Measurements from ENCODE around the gene UBAC2. TPM values are rescaled to one million over a fixed set of nuclear protein-coding genes. Genes with fewer than 3 reads are reported as not detected.

The UBAC2 gene
- total and polyA plus RNA-seq, 7 donors, result 31.8 to 73.9 (median 47.6) TPM

- H3K36me3 ChIP-seq, result no peaks in the 10 kb centered on the region
- no peak overlapping the region for H3K4me3 ChIP-seq
- no peaks in the 10 kb centered on the region for H3K9me3 ChIP-seq
- intact Hi-C loops (cut with DNase I), result no loop called here
- no peak for TF ChIP-seq EP300 (IDR thresholded peaks at IDR 0.05)
- no peak for TF ChIP-seq CTCF (IDR thresholded peaks at IDR 0.05)
- no peak for TF ChIP-seq POLR2A (IDR thresholded peaks at IDR 0.05)
- no peak for TF ChIP-seq POLR2AphosphoS5 (IDR thresholded peaks at IDR 0.05)
- H3K27ac ChIP-seq, result no peak overlapping the region
- no peaks in the 10 kb centered on the region for H3K27me3 ChIP-seq
- DNase-seq, result no peak
- H3K4me1 ChIP-seq, result peaks cover 0 to 17% (median 8%) of the 10 kb centered on the region in 4 donors
- WGBS, 2 donors, result 59 to 88% methylated on average over 2 of the region's 2 CpGs
Observed at GRCh38 chr13:99257291-99257690, 56.6 kb downstream of the UBAC2 start.

GRCh38 chr13:99258210-99258860, 57.7 kb downstream of the UBAC2 start, which contains the start of gene GPR18:
Gene GPR18 (minus strand): TSS chr13:99258379. CDS start chr13:99255872, 2,507 bp downstream.
- no peaks in the 10 kb centered on the region for H3K27me3 ChIP-seq
- H3K4me3 ChIP-seq, result no peak within 1 kb of the TSS
- H3K4me1 ChIP-seq, result peaks cover 0 to 25% (median 12%) of the 10 kb centered on the region in 4 donors
- H3K27ac ChIP-seq, result no peak within 1 kb of the TSS
- no peak for DNase-seq
- intact Hi-C loops (cut with DNase I), result no loop called here
- no peaks in the 10 kb centered on the region for H3K9me3 ChIP-seq
- 40 to 81% methylated on average over 4 of the region's 4 CpGs for WGBS, 2 donors
- no peaks in the 10 kb centered on the region for H3K36me3 ChIP-seq
- TF ChIP-seq EP300 (IDR thresholded peaks at IDR 0.05) (no peak), POLR2AphosphoS5 (IDR thresholded peaks at IDR 0.05) (no peak)

GRCh38 chr13:99258946-99259345, 58.3 kb downstream of the UBAC2 start:
- no peak overlapping the region for H3K4me3 ChIP-seq
- peaks cover 0 to 31% (median 14%) of the 10 kb centered on the region in 4 donors for H3K4me1 ChIP-seq
- H3K27ac ChIP-seq, result no peak overlapping the region
- DNase-seq, result no peak
- no peaks in the 10 kb centered on the region for H3K27me3 ChIP-seq
- intact Hi-C loops (cut with DNase I), result no loop called here
- 45 to 85% methylated on average over 3 of the region's 3 CpGs for WGBS, 2 donors
- H3K9me3 ChIP-seq, result no peaks in the 10 kb centered on the region
- no peaks in the 10 kb centered on the region for H3K36me3 ChIP-seq
- TF ChIP-seq POLR2AphosphoS5 (IDR thresholded peaks at IDR 0.05) (no peak), EP300 (IDR thresholded peaks at IDR 0.05) (no peak), POLR2A (IDR thresholded peaks at IDR 0.05) (no peak), CTCF (IDR thresholded peaks at IDR 0.05) (no peak)

- H3K9me3 ChIP-seq, result no peaks in the 10 kb centered on the region
- intact Hi-C loops (cut with DNase I), result no loop called here
Observed at GRCh38 chr13:99260216-99260615, 59.6 kb downstream of the UBAC2 start.

More at GRCh38 chr13:99260216-99260615, 59.6 kb downstream of the UBAC2 start:
- 89 to 92% methylated on average over 5 of the region's 5 CpGs for WGBS, 2 donors
- Histone ChIP-seq H3K4me1 (peaks cover 0 to 31% (median 14%) of the 10 kb centered on the region in 4 donors), H3K27me3 (no peaks in the 10 kb centered on the region), H3K4me3 (no peak overlapping the region), H3K36me3 (no peaks in the 10 kb centered on the region), H3K27ac (no peak overlapping the region)
- TF ChIP-seq POLR2A (IDR thresholded peaks at IDR 0.05) (no peak), POLR2AphosphoS5 (IDR thresholded peaks at IDR 0.05) (no peak), EP300 (IDR thresholded peaks at IDR 0.05) (no peak), CTCF (IDR thresholded peaks at IDR 0.05) (no peak)
- no peak for DNase-seq

Measured in sigmoid colon (tissue), 7 donors.